GM12891 (cell line): Measurements from ENCODE around the gene PPP1R11.

Experiments
- PAX5 ChIP-seq: IDR thresholded peaks from 2 replicates; pipeline ENCODE4 v1.6.1; 2011; ENCODE audit warnings: low read length, moderate library complexity, mild to moderate bottlenecking; ENCODE audit not compliant: insufficient read depth, severe bottlenecking
- POLR2A ChIP-seq: IDR thresholded peaks from 2 replicates; pipeline ENCODE4 v1.6.1; 2011; ENCODE audit warnings: low read depth, low read length, control low read depth
- POLR2AphosphoS5 ChIP-seq: IDR thresholded peaks from 2 replicates; pipeline ENCODE4 v1.6.1; 2011; ENCODE audit warnings: low read depth, low read length, control low read depth
- POU2F2 ChIP-seq: IDR thresholded peaks from 2 replicates; pipeline ENCODE4 v1.6.1; 2011; ENCODE audit warnings: low read depth, mild to moderate bottlenecking, control low read depth, low read length, moderate library complexity
- SPI1 ChIP-seq: IDR thresholded peaks from 2 replicates; pipeline ENCODE4 v1.6.1; 2011; ENCODE audit warnings: low read depth, low read length, control low read depth
- TAF1 ChIP-seq: IDR thresholded peaks from 2 replicates; pipeline ENCODE4 v1.6.1; 2011; ENCODE audit warnings: low read depth, low read length, control low read depth

DNA sequence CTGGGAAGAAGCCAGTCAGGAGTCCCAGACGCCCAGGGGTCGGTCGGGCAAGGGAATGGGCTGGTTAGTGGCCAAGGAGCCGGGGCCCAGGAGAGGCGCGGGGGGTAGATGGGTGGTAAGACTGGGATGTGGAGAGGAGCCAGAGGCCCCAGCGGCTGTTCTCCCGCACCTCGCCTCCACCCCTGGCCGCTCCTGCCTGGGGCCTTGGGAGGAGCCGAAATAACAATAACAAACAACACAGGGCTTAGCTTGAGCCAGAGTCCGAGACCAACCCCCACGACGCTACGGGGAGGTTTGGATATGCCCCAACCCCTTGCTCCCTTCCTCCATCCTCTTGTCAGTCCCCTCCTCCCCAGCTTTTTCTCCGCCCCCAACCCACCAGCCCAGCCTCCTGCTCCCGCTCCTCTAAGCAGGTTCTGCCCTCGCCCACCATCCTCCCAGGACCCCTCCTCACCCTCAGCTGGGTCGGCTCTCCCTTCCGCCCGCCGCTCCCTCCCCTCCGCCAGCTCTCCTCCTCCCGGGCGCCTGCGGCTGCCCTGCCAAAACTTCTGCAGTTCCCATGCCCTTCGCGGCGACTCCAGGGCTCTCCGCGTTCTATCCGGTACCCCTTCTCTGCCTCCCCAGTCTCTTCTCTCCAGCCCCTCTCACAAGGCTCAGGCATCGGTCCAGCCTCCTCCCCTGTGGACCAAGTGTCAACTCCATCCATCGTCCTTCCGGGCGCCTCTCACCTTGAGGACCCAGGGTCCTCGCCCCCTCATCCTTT is 7.5 kb downstream of the PPP1R11 start:
- TF ChIP-seq TAF1 (no peak), POLR2A (no peak), POLR2AphosphoS5 (no peak), PAX5 (no peak), SPI1 (no peak), POU2F2 (no peak)
